ENCODE data around the gene SAMD15. TPM values are rescaled to one million over a fixed set of nuclear protein-coding genes. Genes with fewer than 3 reads are reported as not detected.

The SAMD15 gene
- total and polyA plus RNA-seq, 2 donors (not counting 3 experiments of a cell fraction or from before 2014, with no cell fraction given): 0.10 to 1.1 TPM

DNA sequence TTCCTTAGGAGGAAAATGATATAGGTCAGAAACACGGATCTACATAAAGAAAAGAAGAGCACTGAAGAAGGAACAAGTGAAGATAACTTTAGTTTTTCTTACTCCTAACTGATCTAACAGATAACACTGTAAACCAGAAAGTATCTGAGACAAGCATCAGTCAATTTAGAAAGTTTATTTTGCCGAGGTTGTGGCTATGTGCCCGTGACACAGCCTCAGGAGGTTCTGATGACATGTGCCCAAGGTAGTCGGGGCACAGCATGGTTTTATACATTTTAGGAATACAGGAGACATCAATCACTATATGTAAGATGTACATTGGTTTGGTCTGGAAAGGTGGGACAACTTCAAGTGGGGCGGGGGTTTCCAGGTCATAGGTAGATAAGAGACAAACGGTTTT lies 23.0 kb downstream of the SAMD15 start:
- no peak overlapping the region for H3K4me3 ChIP-seq (replicated peaks in 1 of 3; ENCODE audit: insufficient read depth in 1 of 3, low read depth in 1 of 3, low read length in 3 of 3)
- no peak overlapping the region for H3K27ac ChIP-seq (ENCODE audit: insufficient read depth, low read depth, low read length)
- H3K4me1 ChIP-seq (ENCODE audit: control insufficient read depth, extremely low read depth, insufficient read depth, low read length): no peaks in the 10 kb centered on the region
- no peaks in the 10 kb centered on the region for H3K36me3 ChIP-seq (ENCODE audit: control insufficient read depth in 2 of 2, extremely low read depth in 1 of 2, insufficient read depth in 2 of 2, low read length in 2 of 2)
- no peak overlapping the region for H3K9ac ChIP-seq (replicated peaks; ENCODE audit: extremely low read depth, insufficient read depth, low read length)
- no peaks in the 10 kb centered on the region for H3K79me2 ChIP-seq (ENCODE audit: control insufficient read depth, insufficient read depth, low read length)
- POLR2A ChIA-PET: no interaction called here
- dilution Hi-C loops (cut with MboI; ENCODE audit: extremely low pct_ligation_motif_present, low sequenced_read_pairs): no loop called here
- no peaks in the 10 kb centered on the region for H3K9me3 ChIP-seq (replicated peaks; ENCODE audit: control insufficient read depth, insufficient read depth, low read length)
- no peaks in the 10 kb centered on the region for H4K20me1 ChIP-seq (replicated peaks; ENCODE audit: control insufficient read depth, extremely low read depth, insufficient read depth, low read length)
- CTCF ChIA-PET: interaction anchor here (1.0 kb wide), 1 partner anchor 248 kb away, joined by 3 read pairs; no protein-coding TSS in a partner anchor
- TF ChIP-seq MYC (IDR thresholded peaks at IDR 0.05; ENCODE audit: low read depth, low read length) (no peak), CTCF (IDR thresholded peaks at IDR 0.05; ENCODE audit: extremely low read depth in 1 of 2, insufficient read depth in 1 of 2, low read depth in 1 of 2, low read length in 2 of 2) (no peak), POLR2AphosphoS5 (IDR thresholded peaks at IDR 0.05; ENCODE audit: insufficient read depth, low read depth, low read length) (no peak), EZH2 (IDR thresholded peaks at IDR 0.05; ENCODE audit: borderline replicate concordance, low read depth, low read length, severe bottlenecking) (no peak), MAX (IDR thresholded peaks at IDR 0.05; ENCODE audit: insufficient read depth, insufficient read length) (no peak), POLR2A (IDR thresholded peaks at IDR 0.05; ENCODE audit: low read depth, low read length) (no peak), FOS (IDR thresholded peaks at IDR 0.05; ENCODE audit: borderline replicate concordance, insufficient read depth, low read length) (no peak), JUN (IDR thresholded peaks at IDR 0.05; ENCODE audit: borderline replicate concordance, insufficient read depth, insufficient read length, low read depth) (no peak)
- no peak for FAIRE-seq
- H3K9me1 ChIP-seq (replicated peaks; ENCODE audit: control insufficient read depth, extremely low read depth, insufficient read depth, low read length): no peaks in the 10 kb centered on the region
- H2AFZ ChIP-seq (ENCODE audit: low read depth, low read length): no peak overlapping the region
- DNase-seq (ENCODE audit: low read depth, low spot score): no peak
- intact Hi-C loops (cut with micrococcal nuclease): no loop called here
- no peak overlapping the region for H3K4me2 ChIP-seq (ENCODE audit: insufficient read depth, low read length)
- no TSS peak for BruUV-seq (replicated peaks)
- no peaks in the 10 kb centered on the region for H3K27me3 ChIP-seq (ENCODE audit: control insufficient read depth in 2 of 2, insufficient read depth in 2 of 2, low read length in 2 of 2)

All from endothelial cell of umbilical vein (primary cell).